GM19043 (cell line): Measurements from ENCODE around the gene XIRP2.

ENCODE experiments used
- ATAC-seq: cut with Tn5 transposase; IDR thresholded peaks from one replicate; pipeline ENCODE4 v1.9.1; 2021; ENCODE audit warnings: low read depth; ENCODE audit not compliant: unreplicated experiment

Gene XIRP2

GRCh38 chr2:167128130-167128529 is 239.8 kb downstream of the XIRP2 start:
- no peak for ATAC-seq

GRCh38 chr2:167132066-167132465 is 243.8 kb downstream of the XIRP2 start:
- no peak for ATAC-seq

- no peak for ATAC-seq
Measured at GRCh38 chr2:167132906-167133555, 244.8 kb downstream of the XIRP2 start.

GRCh38 chr2:167133614-167134013 is 245.3 kb downstream of the XIRP2 start:
- no peak for ATAC-seq

GRCh38 chr2:167134381-167135072 is 246.2 kb downstream of the XIRP2 start:
- ATAC-seq, result no peak

GRCh38 chr2:167135706-167136105 is 247.4 kb downstream of the XIRP2 start:
- no peak for ATAC-seq

- no peak for ATAC-seq
Measured at GRCh38 chr2:167136879-167137596, 248.8 kb downstream of the XIRP2 start.

GRCh38 chr2:167140330-167140729 is 252.1 kb downstream of the XIRP2 start:
- ATAC-seq, result no peak

GRCh38 chr2:167140767-167141166 is 252.5 kb downstream of the XIRP2 start:
- ATAC-seq, result no peak

- ATAC-seq, result no peak
Measured at GRCh38 chr2:167142554-167142953, 254.3 kb downstream of the XIRP2 start.

GRCh38 chr2:167144179-167144898 is 256.1 kb downstream of the XIRP2 start:
- ATAC-seq, result no peak

GRCh38 chr2:167147271-167147941 is 259.1 kb downstream of the XIRP2 start:
- ATAC-seq, result no peak

GRCh38 chr2:167151894-167152293 is 263.6 kb downstream of the XIRP2 start:
- ATAC-seq, result no peak

GRCh38 chr2:167157523-167157922 is 269.2 kb downstream of the XIRP2 start:
- ATAC-seq, result no peak

GRCh38 chr2:167177196-167177595 is 288.9 kb downstream of the XIRP2 start:
- ATAC-seq, result no peak

GRCh38 chr2:167181134-167181533 is 292.9 kb downstream of the XIRP2 start:
- no peak for ATAC-seq

GRCh38 chr2:167181688-167182087 is 293.4 kb downstream of the XIRP2 start:
- no peak for ATAC-seq

GRCh38 chr2:167182403-167182802 is 294.1 kb downstream of the XIRP2 start:
- no peak for ATAC-seq

GRCh38 chr2:167183931-167184330 is 295.7 kb downstream of the XIRP2 start:
- ATAC-seq, result no peak

- no peak for ATAC-seq
Measured at GRCh38 chr2:167186465-167186864, 298.2 kb downstream of the XIRP2 start.
